Astrocyte (in vitro differentiated cells and primary cell): ENCODE measurements around the gene BFSP2. TPM values are rescaled to one million over a fixed set of nuclear protein-coding genes. Genes with fewer than 3 reads are reported as not detected.
A peak's percentile ranks its signal among the peaks of the same experiment; 100 is the strongest.
"Not testable (repeated sequence)": the region's sequence is repeated elsewhere in the genome, so short reads cannot be mapped to it uniquely, and the experiment has no call there.

Source experiments
- DNase-seq: peaks from one replicate; pipeline ENCODE4 v3.0.0-alpha.2; 2010; ENCODE audit warnings: low read depth
- FAIRE-seq: peaks from 2 replicates; lab custom pipeline; 2011; peaks lifted over from hg19 to GRCh38; lab: Jason Lieb, UNC
- H2AFZ ChIP-seq: 2 replicates; pipeline ENCODE4 v1.6.0; 2012; ENCODE audit warnings: low read depth, low read length, inconsistent platforms
- H3K27ac ChIP-seq: 2 replicates; pipeline ENCODE4 v1.5.1; 2011; ENCODE audit warnings: low read depth, low read length, inconsistent platforms
- H3K27me3 ChIP-seq: 2 replicates; pipeline ENCODE4 v1.6.0; 2011; ENCODE audit warnings: low read length, inconsistent platforms; ENCODE audit not compliant: insufficient read depth
- H3K36me3 ChIP-seq: 2 replicates; pipeline ENCODE4 v1.5.1; 2011; ENCODE audit warnings: low read length, inconsistent platforms; ENCODE audit not compliant: insufficient read depth
- H3K4me1 ChIP-seq: 2 replicates; pipeline ENCODE4 v1.5.1; 2011; ENCODE audit warnings: low read length, inconsistent platforms; ENCODE audit not compliant: insufficient read depth
- H3K4me2 ChIP-seq: 2 replicates; pipeline ENCODE4 v1.6.0; 2012; ENCODE audit warnings: low read length, inconsistent platforms
- H3K4me3 ChIP-seq: 2 replicates; pipeline ENCODE4 v1.5.1; 2011; ENCODE audit warnings: low read depth, mild to moderate bottlenecking, low read length, inconsistent platforms; ENCODE audit not compliant: insufficient read depth
- H3K79me2 ChIP-seq: 2 replicates; pipeline ENCODE4 v1.6.0; 2012; ENCODE audit warnings: mild to moderate bottlenecking, low read length, inconsistent platforms; ENCODE audit not compliant: insufficient read depth
- H3K9ac ChIP-seq: 2 replicates; pipeline ENCODE4 v1.6.0; 2012; ENCODE audit warnings: mild to moderate bottlenecking, low read length, inconsistent platforms
- H3K9me3 ChIP-seq: 2 replicates; pipeline ENCODE4 v1.5.1; 2012; ENCODE audit warnings: low read depth, mild to moderate bottlenecking, low read length, inconsistent platforms; ENCODE audit not compliant: insufficient read depth
- H4K20me1 ChIP-seq: 2 replicates; pipeline ENCODE4 v1.6.0; 2012; ENCODE audit warnings: low read length, inconsistent platforms; ENCODE audit not compliant: insufficient read depth
- H3K27ac Mint-ChIP-seq: one replicate; pipeline ENCODE4 v1.8.0; 2021; ENCODE audit warnings: mild to moderate bottlenecking, mixed read lengths; ENCODE audit not compliant: unreplicated experiment
- H3K27me3 Mint-ChIP-seq: one replicate; pipeline ENCODE4 v1.8.0; 2021; ENCODE audit warnings: low read depth, mixed read lengths; ENCODE audit not compliant: unreplicated experiment
- H3K36me3 Mint-ChIP-seq: one replicate; pipeline ENCODE4 v1.8.0; 2021; ENCODE audit warnings: low read depth, mixed read lengths; ENCODE audit not compliant: unreplicated experiment
- H3K4me1 Mint-ChIP-seq: one replicate; pipeline ENCODE4 v1.8.0; 2021; ENCODE audit warnings: low read depth, mixed read lengths; ENCODE audit not compliant: unreplicated experiment
- H3K4me3 Mint-ChIP-seq: one replicate; pipeline ENCODE4 v1.8.0; 2021; ENCODE audit warnings: mild to moderate bottlenecking, moderate library complexity, mixed read lengths; ENCODE audit not compliant: unreplicated experiment
- H3K9me3 Mint-ChIP-seq: one replicate; pipeline ENCODE4 v1.8.0; 2021; ENCODE audit warnings: mild to moderate bottlenecking, mixed read lengths; ENCODE audit not compliant: unreplicated experiment
- CTCF ChIP-seq: IDR thresholded peaks from 2 replicates; pipeline ENCODE4 v1.5.1; 2011; ENCODE audit warnings: low read depth, mild to moderate bottlenecking, inconsistent platforms, low read length, moderate library complexity; ENCODE audit not compliant: insufficient read depth
- EZH2 ChIP-seq: IDR thresholded peaks from 2 replicates; pipeline ENCODE4 v1.6.1; 2012; ENCODE audit warnings: mild to moderate bottlenecking, low read length, inconsistent platforms; ENCODE audit not compliant: insufficient read depth
- total RNA-seq: library from RNA; stranded (reverse); gene quantifications from 2 replicates; pipeline ENCODE4 v1.2.1, GENCODE V29; 2021

BFSP2 gene
- total RNA-seq, 1 donor from 2014 or later, result not detected

GRCh38 chr3:133492159-133492741, 92.4 kb downstream of the BFSP2 start:
- Histone ChIP-seq H3K9me3 (no peaks in the 10 kb centered on the region), H2AFZ (no peak overlapping the region), H4K20me1 (no peaks in the 10 kb centered on the region), H3K79me2 (no peaks in the 10 kb centered on the region), H3K4me2 (no peak overlapping the region), H3K36me3 (no peaks in the 10 kb centered on the region), H3K4me1 (peaks cover 3% of the 10 kb centered on the region), H3K27me3 (no peaks in the 10 kb centered on the region), H3K9ac (no peak overlapping the region), H3K27ac (no peak overlapping the region), H3K4me3 (no peak overlapping the region)
- DNase-seq, result no peak
- Mint-ChIP-seq H3K4me1 (peaks cover 7% of the 10 kb centered on the region), H3K4me3 (no peak overlapping the region), H3K27me3 (no peaks in the 10 kb centered on the region), H3K9me3 (no peaks in the 10 kb centered on the region), H3K36me3 (no peaks in the 10 kb centered on the region), H3K27ac (no peak overlapping the region)
- TF ChIP-seq CTCF (no peak), EZH2 (no peak)
- no peak for FAIRE-seq

- Histone ChIP-seq H2AFZ (no peak overlapping the region), H4K20me1 (no peaks in the 10 kb centered on the region), H3K9ac (no peak overlapping the region), H3K36me3 (no peaks in the 10 kb centered on the region), H3K4me3 (no peak overlapping the region), H3K4me2 (no peak overlapping the region), H3K27ac (no peak overlapping the region), H3K9me3 (no peaks in the 10 kb centered on the region), H3K79me2 (no peaks in the 10 kb centered on the region), H3K4me1 (peaks cover under 1% of the 10 kb centered on the region), H3K27me3 (no peaks in the 10 kb centered on the region)
- Mint-ChIP-seq H3K4me1 (no peaks in the 10 kb centered on the region), H3K9me3 (no peaks in the 10 kb centered on the region), H3K36me3 (no peaks in the 10 kb centered on the region), H3K4me3 (no peak overlapping the region), H3K27ac (no peak overlapping the region), H3K27me3 (no peaks in the 10 kb centered on the region)
- FAIRE-seq (no peak), DNase-seq (no peak)
- TF ChIP-seq CTCF, result peak; percentile 43
- no peak for TF ChIP-seq EZH2
Observed at GRCh38 chr3:133494469-133494868, 94.6 kb downstream of the BFSP2 start.

GRCh38 chr3:133502542-133502941, 102.7 kb downstream of the BFSP2 start:
- not testable (repeated sequence) for H4K20me1 ChIP-seq, H3K4me1 ChIP-seq, H3K79me2 ChIP-seq, H3K9me3 ChIP-seq, H3K36me3 Mint-ChIP-seq, H2AFZ ChIP-seq, H3K36me3 ChIP-seq, H3K27me3 ChIP-seq, H3K4me3 Mint-ChIP-seq, H3K9ac ChIP-seq, H3K4me3 ChIP-seq, H3K4me2 ChIP-seq, H3K4me1 Mint-ChIP-seq, FAIRE-seq, H3K27ac Mint-ChIP-seq, DNase-seq, H3K27ac ChIP-seq, H3K9me3 Mint-ChIP-seq
- H3K27me3 Mint-ChIP-seq, result peaks cover 15% of the 10 kb centered on the region
